Thyroid gland (tissue), 4 donors: ENCODE measurements around the gene TUBB6. TPM values are rescaled to one million over a fixed set of nuclear protein-coding genes. Genes with fewer than 3 reads are reported as not detected.
A peak's percentile ranks its signal among the peaks of the same experiment; 100 is the strongest.

Experiments
- DNase-seq, 2 donors: peaks; one replicate each; pipeline ENCODE4 v3.0.0-alpha.2; 2019
- H3K27ac ChIP-seq, 3 donors: fragments of 200-600 bp; sonication (generic); 1 replicate in 2 of 3; 2 replicates in 1 of 3; pipeline ENCODE4 v1.5.1; 2016 to 2019; ENCODE audit warnings: mild to moderate bottlenecking in 1 of 3, moderate library complexity in 1 of 3
- H3K27me3 ChIP-seq: fragments of 200-600 bp; sonication (generic); one replicate; pipeline ENCODE4 v1.5.1; 2019
- H3K36me3 ChIP-seq, 2 donors: fragments of 200-600 bp; sonication (generic); one replicate each; pipeline ENCODE4 v1.5.1; 2016 to 2019
- H3K4me1 ChIP-seq, 2 donors: fragments of 200-600 bp; sonication (generic); one replicate each; pipeline ENCODE4 v1.5.1; 2017 to 2019
- H3K4me3 ChIP-seq, 3 donors: fragments of 200-600 bp; sonication (generic); replicated peaks in 1 of 3; 1 replicate in 2 of 3; 2 replicates in 1 of 3; pipeline ENCODE4 v1.5.1; 2016; ENCODE audit warnings: mild to moderate bottlenecking in 1 of 3
- H3K9me3 ChIP-seq: fragments of 200-600 bp; sonication (generic); one replicate; pipeline ENCODE4 v1.5.1; 2017
- CTCF ChIP-seq, 6 experiments: fragments of 200-600 bp in 3 of 6; fragments of 450-650 bp in 3 of 6; sonication (generic) in 3 of 6; IDR thresholded peaks; one replicate each; pipeline ENCODE4 v1.5.1; 2016 to 2019; ENCODE audit warnings: antibody characterized with exemption in 6 of 6, mild to moderate bottlenecking in 2 of 6, inconsistent platforms in 1 of 6, moderate library complexity in 1 of 6
- POLR2A ChIP-seq, 2 donors: fragments of 450-650 bp; IDR thresholded peaks; one replicate each; pipeline ENCODE4 v1.6.1; 2017; ENCODE audit warnings: antibody characterized with exemption in 2 of 2, mild to moderate bottlenecking in 2 of 2, moderate library complexity in 1 of 2
- WGBS, 2 donors: methylation state at CpG; one replicate each; pipeline ENCODE4 v1.1.5; 2017; 5-methylcytosine and 5-hydroxymethylcytosine counted together
- intact Hi-C: fragments of 100-400 bp; cut with DNase I; formaldehyde crosslinking; loops from one replicate; pipeline ENCODE4 v1.15.1; 2023
- total RNA-seq, 4 donors: library from RNA; depleted of rRNA; stranded (reverse); fragments of >200 nt; gene quantifications; one replicate each; pipeline ENCODE4 v1.2.3, GENCODE V29; 2016

TUBB6 gene
- total RNA-seq, 4 donors from 2014 or later = 91.9 to 157 (median 124) TPM

GRCh38 chr18:12271376-12272235 is 36.4 kb upstream of the TUBB6 start:
- H3K4me3 ChIP-seq = peak overlapping the region in 2 of 3 donors; percentile 36 to 54
- whole genome bisulfite sequencing, 2 donors = 17 to 22% methylated on average over 38 to 50 of the region's 51 CpGs
- peak overlapping the region; percentile 73 to 80 (median 78) for H3K27ac ChIP-seq
- H3K9me3 ChIP-seq = no peaks in the 10 kb centered on the region
- H3K36me3 ChIP-seq = no peaks in the 10 kb centered on the region
- no peaks in the 10 kb centered on the region for H3K27me3 ChIP-seq
- intact Hi-C loops = loop anchor here (5.0 kb wide), 1 partner anchor 36 kb away; the partner anchor contains the start of gene TUBB6
- peak; percentile 77 to 85 for DNase-seq
- peaks cover 0 to 9% of the 10 kb centered on the region in 2 donors for H3K4me1 ChIP-seq
- TF ChIP-seq CTCF (IDR thresholded peaks at IDR 0.05) (peak; percentile 44 to 79 (median 72)), POLR2A (IDR thresholded peaks at IDR 0.05) (peak in 1 of 2 donors; percentile 6)

DNA sequence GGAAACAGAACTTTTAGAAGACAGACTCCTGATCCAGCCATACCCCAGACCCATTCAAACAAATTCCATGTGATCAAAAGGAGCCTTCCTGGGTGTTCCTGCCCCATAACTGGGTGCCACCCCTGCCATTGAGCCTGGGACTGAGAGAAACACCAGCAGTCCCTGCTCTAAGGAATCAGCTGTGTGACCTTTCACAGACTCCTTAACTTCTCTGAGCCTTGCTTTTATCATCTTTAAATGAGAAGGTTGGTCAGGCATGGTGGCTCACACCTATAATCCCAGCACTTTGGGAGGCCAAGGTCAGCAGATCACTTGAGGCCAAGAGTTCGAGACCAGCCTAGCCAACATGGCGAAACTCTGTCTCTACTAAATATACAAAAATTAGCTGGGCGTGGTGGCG is 33.2 kb upstream of the TUBB6 start:
- peaks cover 14 to 29% of the 10 kb centered on the region in 2 donors for H3K4me1 ChIP-seq
- no peak for DNase-seq
- WGBS, 2 donors = 96% methylated on average over 4 of the region's 4 CpGs
- TF ChIP-seq CTCF (IDR thresholded peaks at IDR 0.05) = no peak
- TF ChIP-seq POLR2A (IDR thresholded peaks at IDR 0.05) = no peak
- no peak overlapping the region for H3K27ac ChIP-seq
- intact Hi-C loops = loop anchor here (5.0 kb wide), 1 partner anchor 33 kb away; the partner anchor contains the start of gene TUBB6
- no peaks in the 10 kb centered on the region for H3K36me3 ChIP-seq
- H3K4me3 ChIP-seq = no peak overlapping the region
- no peaks in the 10 kb centered on the region for H3K27me3 ChIP-seq
- H3K9me3 ChIP-seq = no peaks in the 10 kb centered on the region

GRCh38 chr18:12276736-12277554 is 31.1 kb upstream of the TUBB6 start:
- H3K36me3 ChIP-seq = no peaks in the 10 kb centered on the region
- intact Hi-C loops = no loop called here
- peaks cover 14 to 25% of the 10 kb centered on the region in 2 donors for H3K4me1 ChIP-seq
- TF ChIP-seq POLR2A (IDR thresholded peaks at IDR 0.05) = no peak
- TF ChIP-seq CTCF (IDR thresholded peaks at IDR 0.05) = no peak
- no peaks in the 10 kb centered on the region for H3K27me3 ChIP-seq
- 88 to 92% methylated on average over 20 to 25 of the region's 26 CpGs for WGBS, 2 donors
- DNase-seq = no peak
- H3K9me3 ChIP-seq = no peaks in the 10 kb centered on the region
- no peak overlapping the region for H3K4me3 ChIP-seq
- no peak overlapping the region for H3K27ac ChIP-seq

- TF ChIP-seq CTCF (IDR thresholded peaks at IDR 0.05) (peak in 1 of 6 experiments; percentile 16), POLR2A (IDR thresholded peaks at IDR 0.05) (no peak)
- Histone ChIP-seq H3K4me3 (no peak overlapping the region), H3K4me1 (peaks cover 14 to 20% of the 10 kb centered on the region in 2 donors), H3K27me3 (no peaks in the 10 kb centered on the region), H3K27ac (peak overlapping the region; percentile 90 to 99 (median 92)), H3K36me3 (no peaks in the 10 kb centered on the region), H3K9me3 (no peaks in the 10 kb centered on the region)
- WGBS, 2 donors = 71 to 72% methylated on average over 7 of the region's 7 CpGs
- intact Hi-C loops = no loop called here
- DNase-seq = peak; percentile 53 to 56
These were observed 29.8 kb upstream of the TUBB6 start for GRCh38 chr18:12278215-12278671.
